ENCODE measurements around the gene VANGL1.
"Not testable (repeated sequence)": the region's sequence is repeated elsewhere in the genome, so short reads cannot be mapped to it uniquely, and the experiment has no call there.

Gene VANGL1

DNA sequence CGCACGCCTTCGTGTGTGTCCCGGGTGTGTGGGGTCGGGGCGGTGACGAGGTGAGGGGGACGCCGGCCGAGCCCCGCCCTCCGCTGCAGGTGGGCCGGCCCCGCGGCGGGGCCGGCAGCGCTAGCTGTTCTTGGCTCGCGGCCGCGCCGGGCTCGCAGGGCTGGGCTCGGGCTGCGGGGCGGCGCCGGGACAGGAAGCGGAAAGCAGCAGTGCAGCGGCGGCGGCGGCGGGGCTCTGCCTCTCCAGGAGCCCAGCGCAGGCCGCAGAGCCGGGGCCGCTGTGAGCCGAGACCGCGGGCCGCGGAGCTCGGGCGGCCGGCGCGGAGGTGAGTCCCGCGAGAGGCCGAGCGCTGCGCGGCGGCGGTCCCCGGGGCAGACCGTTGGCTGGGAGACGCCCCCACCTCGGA is at the start of gene VANGL1:
Gene VANGL1, plus strand, starts transcription at position 209 of the 406 bp plus-strand sequence. CDS start 9,444 bp downstream, outside the sequence.
- peak; percentile 69 for DNase-seq

DNA sequence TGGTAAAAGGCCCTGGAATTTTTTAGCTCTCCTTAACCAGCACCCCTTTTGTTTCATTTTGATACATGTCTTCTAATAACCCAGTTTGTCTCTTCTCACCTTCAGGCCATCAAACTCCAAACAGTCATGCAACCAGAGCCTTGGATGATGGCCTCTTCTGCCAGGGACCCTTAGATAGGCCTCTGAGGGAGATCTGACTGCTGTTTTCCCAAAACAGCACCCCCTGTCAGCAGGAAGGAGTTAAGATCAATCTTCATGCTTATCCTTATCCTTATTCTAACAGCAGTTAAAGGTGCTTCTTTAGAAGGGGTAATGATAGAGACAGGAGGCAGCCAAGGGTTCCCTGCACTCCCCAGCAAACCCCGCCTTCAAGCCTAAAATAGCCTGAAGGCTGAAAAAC is 49.5 kb upstream of the VANGL1 start:
- DNase-seq = no peak

DNA sequence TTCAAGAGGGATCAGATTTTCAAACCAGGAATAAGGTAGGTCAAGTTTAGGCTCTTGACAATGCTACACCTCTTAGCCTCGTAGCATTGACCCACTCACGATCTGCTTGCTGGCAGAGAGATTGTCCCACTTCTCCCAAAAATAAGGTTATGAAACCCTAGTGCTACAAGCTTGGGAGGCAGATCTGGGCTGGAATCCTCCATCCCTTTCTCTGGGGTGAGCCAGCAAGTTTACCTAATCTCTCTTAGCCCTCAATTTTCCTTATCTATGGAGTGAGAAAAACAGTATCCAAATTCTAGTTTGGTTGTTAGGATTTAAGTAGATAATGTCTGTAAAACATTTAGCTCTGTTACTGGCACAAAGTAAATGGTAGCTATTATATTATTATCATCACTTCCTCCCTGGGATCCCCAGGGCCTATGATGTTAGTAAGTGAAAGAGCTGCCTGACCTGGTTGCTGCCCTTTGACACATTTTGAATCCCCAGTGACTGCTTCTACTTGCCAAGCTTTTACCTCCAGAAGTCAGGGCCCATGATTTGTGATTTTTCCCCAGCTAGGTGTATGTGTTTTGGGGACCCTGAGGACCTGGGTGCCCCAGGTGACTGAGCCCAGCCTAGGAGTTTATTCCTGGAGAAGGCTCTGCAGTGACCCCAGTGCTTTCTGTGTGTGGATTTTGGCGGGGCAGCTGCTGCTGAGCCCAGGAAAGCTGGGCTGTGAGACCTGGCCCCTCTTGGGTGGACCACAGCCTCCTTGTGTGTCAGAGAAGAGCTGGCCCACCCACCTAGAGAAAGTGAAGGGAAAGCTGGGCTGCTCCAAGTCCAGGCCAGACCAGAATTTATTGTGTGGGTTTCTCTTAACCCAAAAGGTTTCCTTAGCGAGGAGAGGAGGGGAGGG is 48.2 kb upstream of the VANGL1 start:
- DNase-seq = no peak

DNA sequence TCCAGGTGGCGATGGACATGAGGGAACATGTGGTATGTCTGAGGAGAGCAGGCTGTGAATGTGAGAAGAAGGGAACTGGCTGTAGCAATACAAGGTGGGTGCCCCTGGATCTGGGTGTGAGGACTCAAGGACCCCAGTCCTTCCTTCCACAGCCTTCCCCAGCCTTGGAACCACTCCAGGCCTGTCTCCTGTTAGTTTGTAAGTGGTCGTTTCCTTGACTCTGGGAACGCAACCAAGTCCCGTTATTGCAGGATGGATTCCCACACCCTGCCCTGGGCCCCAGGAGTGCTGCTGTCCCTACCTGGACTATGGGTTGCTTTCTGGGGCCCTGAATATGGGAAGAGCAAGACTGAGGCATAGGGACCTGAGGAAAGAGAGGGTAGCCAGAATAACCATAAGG is 47.2 kb upstream of the VANGL1 start:
- no peak for DNase-seq

DNA sequence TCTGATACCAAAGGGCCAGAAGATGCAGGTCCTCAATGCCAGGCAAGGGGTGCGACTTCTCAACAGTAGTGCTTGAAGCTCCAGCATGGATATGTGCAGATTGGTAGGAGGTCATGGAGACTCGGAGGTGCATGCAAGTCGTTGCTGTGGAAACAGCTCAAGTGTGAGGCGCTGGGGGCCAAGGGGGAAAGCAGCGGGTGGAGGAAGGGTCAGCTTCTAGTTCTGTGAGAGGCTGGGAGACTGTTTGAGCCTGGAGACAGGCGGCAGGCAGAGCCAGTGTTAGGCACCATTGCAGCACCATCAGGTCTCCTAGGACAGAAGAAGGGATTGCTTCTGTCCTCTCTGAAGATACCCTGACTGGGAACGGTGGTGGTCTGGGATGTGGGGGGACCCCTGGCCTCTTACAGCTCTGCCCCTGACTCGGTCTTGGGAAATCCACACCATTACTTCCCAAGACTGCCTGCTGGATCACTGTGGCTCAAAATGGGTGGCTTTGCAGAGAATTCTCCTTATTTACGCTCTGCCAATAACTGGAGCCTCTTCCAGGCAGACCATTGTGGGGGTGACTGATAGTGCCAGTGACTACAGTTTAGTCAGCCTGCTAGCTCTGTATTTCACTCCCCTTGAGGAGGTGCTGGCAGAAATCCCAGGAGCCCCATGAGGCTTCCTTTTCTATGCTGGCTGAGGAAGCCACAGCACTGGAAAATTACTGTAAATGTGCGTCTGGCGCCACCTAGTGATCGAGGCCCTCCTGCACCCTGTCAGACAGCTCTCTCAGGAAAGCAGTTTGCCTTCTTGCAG is 46.3 kb upstream of the VANGL1 start:
- DNase-seq = peak; percentile 82

DNA sequence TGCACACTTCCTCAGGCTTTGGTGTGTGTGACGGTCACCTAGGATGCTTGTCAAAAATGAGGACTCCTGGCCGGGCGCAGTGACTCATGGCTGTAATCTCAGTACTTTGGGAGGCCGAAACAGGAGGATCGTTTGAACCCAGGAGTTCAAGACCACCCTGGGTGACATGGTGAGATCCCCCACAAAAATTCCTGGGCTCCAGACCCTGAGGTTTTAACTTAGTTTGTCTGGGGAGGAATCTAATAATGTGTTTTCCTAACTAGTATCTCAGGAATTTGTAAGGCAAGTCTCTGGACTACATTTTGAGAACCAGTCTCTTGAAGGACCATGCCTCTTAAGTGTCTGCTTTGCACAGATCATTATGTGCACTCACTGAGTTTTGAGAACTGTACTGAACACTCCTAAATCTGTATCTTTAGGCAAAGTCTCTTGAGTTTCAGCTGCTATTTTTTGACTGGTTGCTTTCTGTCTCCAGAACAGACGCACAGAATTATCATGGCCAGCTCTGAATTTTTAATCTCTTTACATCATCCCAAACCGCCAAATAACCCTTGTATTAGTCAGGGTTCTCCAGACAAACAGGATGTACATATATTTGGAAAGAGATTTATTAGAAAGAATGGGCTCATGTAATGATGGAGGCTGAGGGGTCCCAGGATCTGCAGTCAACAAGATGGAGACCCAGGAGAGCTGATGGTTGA is 45.5 kb upstream of the VANGL1 start:
- DNase-seq = no peak

GRCh38 chr1:115604508-115604907 is 37.3 kb upstream of the VANGL1 start:
- DNase-seq = no peak

DNA sequence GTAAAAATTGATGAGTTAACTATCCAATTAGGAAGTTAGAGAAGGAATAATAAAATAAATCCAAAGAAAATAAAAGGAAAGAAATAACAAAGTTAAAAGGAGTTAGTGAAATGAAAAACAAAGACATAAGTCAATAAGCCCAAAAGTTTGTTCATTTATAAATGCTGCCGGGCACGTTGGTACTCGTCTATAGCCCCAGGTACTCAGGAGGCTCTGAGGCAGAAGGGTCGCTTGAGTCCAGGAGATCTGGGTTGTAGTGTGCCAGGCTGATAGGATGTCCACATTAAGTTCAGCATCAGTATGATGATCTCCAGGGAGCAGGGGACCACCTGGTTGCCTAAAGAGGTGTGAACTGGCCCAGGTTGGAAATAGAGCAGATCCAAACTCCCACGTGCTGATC is 35.5 kb upstream of the VANGL1 start:
- DNase-seq = no peak

GRCh38 chr1:115609021-115609420 is 32.7 kb upstream of the VANGL1 start:
- no peak for DNase-seq

GRCh38 chr1:115613767-115614166 is 28.0 kb upstream of the VANGL1 start:
- no peak for DNase-seq

DNA sequence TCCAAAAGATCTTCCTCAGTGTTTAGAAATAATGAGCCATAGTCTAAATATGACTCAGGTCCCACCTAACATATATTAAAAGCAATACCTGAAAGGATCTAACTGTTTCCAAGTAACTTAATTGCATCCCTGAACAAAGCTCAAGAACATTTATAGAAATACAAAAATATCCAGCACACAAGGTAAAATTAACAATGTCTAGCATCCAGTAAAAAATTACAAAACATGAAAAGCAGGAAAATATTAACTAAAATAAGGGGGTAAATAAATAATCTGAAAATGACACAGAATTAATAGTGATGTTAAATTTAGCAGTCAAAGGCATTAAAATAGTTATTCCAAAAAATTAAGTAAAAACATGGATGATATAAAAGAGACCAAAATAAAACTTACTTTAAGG is 21.3 kb upstream of the VANGL1 start:
- no peak for DNase-seq

DNA sequence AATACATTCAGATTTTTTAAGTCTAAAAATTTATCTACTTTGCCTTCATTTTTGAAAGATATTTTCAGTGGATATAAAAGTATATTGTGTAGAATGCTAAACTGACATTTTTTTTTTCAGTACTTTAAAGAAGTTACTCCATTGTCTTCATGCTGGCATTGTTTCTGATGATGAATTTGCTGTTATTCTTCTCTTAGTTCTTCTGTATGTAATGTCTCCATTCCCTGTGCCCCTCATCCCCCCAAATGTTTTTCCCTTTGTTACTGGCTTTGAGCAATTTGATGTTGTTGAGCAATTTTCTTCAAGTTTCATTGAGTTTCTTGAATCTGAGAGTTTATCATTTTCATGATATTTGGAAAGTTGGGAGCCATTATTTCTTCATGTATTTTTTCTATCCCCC is 20.8 kb upstream of the VANGL1 start:
- no peak for DNase-seq

DNA sequence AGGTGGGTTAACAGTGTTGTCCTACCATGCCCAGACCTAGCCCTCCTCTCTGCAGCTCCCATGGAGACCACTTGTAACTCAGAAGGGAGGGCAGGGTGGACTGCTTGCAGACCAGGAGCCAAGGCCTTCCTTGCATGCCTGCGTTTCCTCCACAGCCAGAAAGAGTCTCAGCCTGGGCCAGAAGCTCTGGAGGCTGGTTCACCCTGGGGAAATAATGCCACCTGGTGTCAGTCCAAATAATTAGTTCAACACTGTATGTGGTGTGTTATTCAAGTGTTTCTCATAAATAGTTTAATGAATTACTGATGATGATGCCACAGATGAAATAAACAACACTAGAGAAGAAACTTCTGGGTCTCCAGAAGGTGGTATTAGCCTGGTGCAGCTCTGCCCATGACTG is 16.9 kb upstream of the VANGL1 start:
- no peak for DNase-seq

DNA sequence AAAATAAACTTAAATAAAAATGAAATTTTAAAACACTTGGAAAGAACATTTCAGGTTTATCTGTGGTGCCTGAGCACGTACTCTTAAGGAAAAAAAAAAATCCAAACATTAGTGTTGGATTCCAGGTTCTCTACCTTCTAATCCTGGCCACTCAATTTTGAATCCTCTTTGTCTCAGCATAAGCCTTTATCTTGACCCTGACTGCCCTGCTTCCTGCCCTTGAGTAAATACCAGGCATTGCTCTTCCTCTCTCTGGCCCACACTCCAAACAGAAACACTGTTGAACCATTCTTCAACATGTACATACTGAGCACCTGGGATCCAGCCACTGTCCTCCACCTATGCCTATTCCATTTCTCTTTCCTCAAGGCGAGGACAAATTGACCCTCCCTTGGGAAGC is 11.4 kb upstream of the VANGL1 start:
- no peak for DNase-seq

DNA sequence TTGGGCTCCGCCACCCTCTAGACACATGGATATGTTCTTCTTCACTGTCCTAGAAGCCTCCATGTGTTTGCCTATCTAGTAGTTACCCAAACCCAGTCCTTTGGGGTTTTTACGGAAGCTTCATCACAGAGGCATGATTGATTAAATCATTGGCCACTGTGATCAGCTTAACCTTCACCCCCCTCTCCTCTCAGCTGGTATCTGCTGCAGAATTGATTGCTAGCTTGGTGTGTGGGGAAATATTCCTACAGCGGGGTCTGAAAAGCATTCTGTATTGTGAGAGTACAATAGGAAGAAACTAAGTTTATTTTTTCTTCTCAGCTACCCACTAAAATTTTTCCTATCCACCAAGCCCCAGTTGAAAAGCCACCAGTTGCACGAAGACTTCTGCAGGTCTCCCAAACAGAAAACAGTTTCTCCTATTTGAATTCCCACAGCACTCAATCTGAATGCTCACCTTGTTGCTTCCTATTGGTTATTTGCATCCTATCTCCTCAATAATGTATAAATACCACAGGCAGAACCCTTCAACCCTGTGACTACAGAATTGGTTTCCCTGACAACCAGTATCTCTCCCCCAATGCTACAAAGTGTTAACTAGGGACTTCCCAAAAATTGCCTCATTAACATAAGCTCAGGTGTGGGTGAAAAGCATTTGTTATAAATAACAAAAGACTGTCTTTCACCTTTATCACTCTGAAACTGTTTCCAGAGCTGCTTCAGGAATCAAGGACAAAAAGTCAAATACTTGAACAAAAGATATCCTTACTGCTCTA is 9.3 kb upstream of the VANGL1 start:
- no peak for DNase-seq

- DNase-seq = not testable (repeated sequence)
These were observed 8.2 kb upstream of the VANGL1 start for GRCh38 chr1:115633606-115634005.

GRCh38 chr1:115637247-115637646 is 4.5 kb upstream of the VANGL1 start:
- DNase-seq = not testable (repeated sequence)

- DNase-seq = no peak
These were observed 1.4 kb upstream of the VANGL1 start for GRCh38 chr1:115640384-115640783.

DNA sequence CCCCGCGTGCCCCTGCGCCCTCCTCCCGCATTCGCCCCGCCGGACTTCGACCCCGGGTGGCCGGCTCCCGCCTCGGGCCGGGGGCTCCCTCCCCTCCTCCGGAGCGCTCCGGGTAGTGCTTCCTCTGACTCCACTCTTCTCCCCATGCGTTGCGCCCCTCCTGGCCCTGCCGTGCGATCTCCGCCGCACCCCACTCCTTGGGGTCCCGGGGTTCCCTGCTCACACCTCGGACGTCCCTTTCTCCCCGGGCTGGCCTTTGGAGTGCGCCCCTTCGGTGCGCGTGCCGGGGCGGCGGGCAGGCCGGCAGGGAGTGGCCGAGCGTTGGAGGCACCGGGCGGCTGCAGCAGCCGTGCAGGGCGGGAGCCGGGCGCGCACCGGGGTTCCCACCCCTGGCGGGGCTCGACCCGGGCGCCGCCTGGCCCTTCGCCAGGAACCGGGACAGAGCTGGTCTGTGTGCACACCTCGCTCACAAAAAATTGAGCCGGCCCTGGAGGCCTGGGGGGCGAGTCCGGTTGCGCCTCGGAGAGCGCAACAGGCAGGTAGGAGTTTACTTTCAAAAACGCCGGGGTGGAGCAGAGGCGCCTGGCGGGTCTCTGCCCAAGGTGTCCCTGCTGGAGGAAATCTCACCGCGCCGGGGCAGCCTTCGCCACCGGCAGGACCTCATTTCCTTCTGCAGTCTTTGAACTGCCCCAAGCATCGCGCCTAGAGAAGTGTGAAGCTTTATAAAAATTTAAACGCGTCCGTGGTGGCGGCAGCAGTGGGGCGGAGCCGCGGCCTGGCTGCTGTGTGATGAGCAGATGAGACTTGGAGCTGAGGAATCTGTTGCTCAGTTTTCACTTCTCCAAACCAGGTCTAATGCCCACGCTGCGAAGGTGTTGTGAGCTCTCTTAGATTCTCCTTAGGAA is 650 bp downstream of the VANGL1 start:
- DNase-seq = peak; percentile 72

DNA sequence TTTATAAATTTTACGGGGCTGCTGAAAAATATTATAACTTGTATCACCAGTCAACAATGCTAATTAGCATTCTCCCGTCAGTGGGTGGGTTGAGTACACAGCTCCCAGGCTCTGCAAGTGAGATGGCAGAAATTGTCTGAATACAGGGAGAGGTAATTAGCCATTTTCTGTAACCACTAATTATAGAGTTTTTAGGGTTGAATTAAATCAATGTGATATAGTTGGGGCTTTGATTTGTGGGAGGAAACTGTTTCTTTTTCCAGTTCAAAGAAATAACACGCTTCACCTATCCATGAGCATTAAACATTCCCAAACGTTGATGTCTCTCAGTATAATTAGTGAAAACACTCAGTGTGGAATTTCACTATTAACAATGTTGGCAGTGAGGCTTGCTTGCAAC is 1.5 kb downstream of the VANGL1 start:
- no peak for DNase-seq

DNA sequence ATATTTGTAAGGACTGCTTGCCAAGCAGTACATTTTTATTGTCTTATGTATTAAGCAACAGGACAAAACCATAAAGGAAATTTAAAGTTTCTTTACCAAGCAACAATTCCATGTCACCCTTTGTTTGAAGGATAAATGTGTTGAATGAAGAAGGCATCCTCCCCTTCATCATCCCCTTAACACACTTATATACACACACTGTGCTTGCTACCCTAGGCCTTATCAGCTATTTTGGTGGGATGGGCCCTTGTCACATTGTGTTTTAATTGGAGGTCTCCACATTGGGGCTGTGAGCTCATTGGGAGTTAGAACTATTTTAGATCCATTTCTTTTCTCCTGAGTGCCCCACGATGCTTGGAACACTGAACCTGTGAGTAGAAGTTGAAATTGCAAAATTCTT is 1.9 kb downstream of the VANGL1 start:
- DNase-seq = no peak

GRCh38 chr1:115644109-115644508 is 2.3 kb downstream of the VANGL1 start:
- no peak for DNase-seq
